UCSD-AML1 (cell line): Measurements from ENCODE around the gene DGKB.
"Not testable (repeated sequence)": the region's sequence is repeated elsewhere in the genome, so short reads cannot be mapped to it uniquely, and the experiment has no call there.

Experiments
- DNase-seq: peaks from one replicate; lab custom pipeline; 2025; ENCODE audit not compliant: unreplicated experiment; lab: John Stamatoyannopoulos, UW

DGKB gene

GRCh38 chr7:14332155-14332554 lies 570.4 kb downstream of the DGKB start:
- no peak for DNase-seq

GRCh38 chr7:14324767-14325166 lies 577.8 kb downstream of the DGKB start:
- no peak for DNase-seq

- DNase-seq = no peak
These were observed 579.8 kb downstream of the DGKB start for GRCh38 chr7:14322724-14323123.

GRCh38 chr7:14321947-14322346 lies 580.6 kb downstream of the DGKB start:
- DNase-seq = no peak

- no peak for DNase-seq
These were observed 593.1 kb downstream of the DGKB start for GRCh38 chr7:14309432-14309831.

- DNase-seq = no peak
These were observed 597.2 kb downstream of the DGKB start for GRCh38 chr7:14305233-14305866.

DNA sequence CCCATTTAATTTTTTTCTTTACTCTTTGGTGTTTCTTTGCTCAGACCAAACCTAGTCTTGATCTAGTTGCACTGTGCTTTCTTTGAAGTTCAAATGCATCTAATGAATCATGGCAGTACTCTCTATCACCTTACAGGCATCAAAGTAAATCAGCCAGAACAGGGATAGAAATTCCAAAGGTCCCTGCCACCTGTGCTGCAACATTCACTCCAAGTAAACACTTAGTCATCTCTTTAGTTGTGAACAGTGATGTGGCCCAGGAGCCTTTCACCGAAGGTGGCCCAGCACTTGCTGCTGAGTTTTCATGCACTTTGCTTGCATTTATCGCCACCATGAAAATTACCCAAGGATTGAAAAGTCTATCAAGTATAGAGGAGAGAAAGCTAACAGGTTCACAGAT lies 599.0 kb downstream of the DGKB start:
- DNase-seq = no peak

- DNase-seq = no peak
These were observed 607.9 kb downstream of the DGKB start for GRCh38 chr7:14294637-14295036.

DNA sequence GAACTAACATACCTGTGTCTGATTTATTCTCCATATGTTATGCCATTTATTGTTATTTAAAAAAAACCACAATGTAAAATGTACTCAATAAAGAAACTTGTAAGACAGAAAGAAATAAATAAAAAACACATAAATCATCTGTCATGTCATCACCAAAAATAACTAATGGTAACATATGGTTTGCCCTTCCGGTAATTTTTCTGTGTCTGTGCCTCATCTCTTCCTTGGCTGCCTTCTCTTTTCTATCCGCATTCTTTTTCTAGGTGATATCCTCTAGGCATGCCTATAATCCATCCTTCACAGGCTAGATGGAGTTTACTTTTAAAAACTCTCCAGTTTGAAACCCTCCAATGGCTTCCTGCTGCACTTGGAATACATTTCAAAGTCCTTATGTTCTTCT lies 609.1 kb downstream of the DGKB start:
- no peak for DNase-seq

- DNase-seq = no peak
These were observed 609.8 kb downstream of the DGKB start for GRCh38 chr7:14292737-14293136.

DNA sequence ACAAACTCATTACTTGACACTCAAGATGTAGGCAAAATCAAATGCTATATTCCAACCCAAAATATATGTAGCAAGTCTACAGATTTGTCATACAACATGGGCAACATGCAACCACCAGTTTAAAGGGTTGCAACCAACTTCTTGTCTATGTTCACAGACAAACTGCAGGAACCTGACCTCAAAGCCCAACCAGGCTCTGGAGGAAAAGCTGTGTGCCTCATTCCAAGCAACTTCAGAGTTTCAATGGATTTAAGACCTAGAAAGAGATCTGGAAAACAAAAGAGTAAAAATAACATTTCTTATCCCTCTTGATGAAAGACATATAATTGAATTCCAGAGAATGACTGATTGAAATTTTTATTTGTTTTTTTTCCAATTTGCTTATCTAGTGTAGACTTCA lies 612.6 kb downstream of the DGKB start:
- no peak for DNase-seq

GRCh38 chr7:14288701-14289100 lies 613.9 kb downstream of the DGKB start:
- DNase-seq = no peak

- no peak for DNase-seq
These were observed 615.2 kb downstream of the DGKB start for GRCh38 chr7:14287398-14287797.

DNA sequence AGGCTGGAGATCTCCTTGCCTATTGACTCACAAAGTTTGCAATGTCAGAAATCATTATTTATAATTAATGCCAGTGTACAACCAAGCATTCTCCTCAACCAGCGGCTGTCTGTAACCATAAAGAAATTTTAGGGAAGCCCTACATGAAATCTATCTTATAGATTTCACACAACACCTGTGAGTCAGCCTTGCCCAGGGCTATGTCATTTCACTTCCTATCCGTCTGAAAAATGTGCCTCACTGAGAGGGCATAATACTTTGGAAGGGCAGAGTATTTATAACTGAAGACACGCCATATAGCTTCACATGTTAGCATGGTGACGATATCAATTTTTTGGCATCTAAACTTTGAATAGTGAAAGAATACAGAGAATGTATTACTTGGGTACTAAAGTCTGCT lies 616.5 kb downstream of the DGKB start:
- DNase-seq = no peak

DNA sequence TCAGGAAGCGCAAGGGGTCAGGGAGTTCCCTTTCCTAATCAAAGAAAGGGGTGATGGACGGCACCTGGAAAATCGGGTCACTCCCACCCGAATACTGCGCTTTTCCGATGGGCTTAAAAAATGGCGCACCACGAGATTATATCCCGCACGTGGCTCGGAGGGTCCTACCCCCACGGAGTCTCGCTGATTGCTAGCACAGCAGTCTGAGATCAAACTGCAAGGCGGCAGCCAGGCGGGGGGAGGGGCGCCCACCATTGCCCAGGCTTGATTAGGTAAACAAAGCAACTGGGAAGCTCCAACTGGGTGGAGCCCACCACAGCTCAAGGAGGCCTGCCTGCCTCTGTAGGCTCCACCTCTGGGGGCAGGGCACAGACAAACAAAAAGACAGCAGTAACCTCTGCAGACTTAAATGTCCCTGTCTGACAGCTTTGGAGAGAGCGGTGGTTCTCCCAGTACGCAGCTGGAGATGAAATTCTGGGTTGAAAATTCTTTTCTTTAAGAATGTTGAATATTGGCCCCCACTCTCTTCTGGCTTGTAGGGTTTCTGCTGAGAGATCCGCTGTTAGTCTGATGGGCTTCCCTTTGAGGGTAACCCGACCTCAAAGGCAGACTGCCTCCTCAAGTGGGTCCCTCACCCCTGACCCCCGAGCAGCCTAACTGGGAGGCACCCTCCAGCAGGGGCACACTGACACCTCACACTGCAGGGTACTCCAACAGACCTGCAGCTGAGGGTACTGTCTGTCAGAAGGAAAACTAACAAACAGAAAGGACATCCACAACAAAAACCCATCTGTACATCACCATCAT lies 623.3 kb downstream of the DGKB start:
- not testable (repeated sequence) for DNase-seq

DNA sequence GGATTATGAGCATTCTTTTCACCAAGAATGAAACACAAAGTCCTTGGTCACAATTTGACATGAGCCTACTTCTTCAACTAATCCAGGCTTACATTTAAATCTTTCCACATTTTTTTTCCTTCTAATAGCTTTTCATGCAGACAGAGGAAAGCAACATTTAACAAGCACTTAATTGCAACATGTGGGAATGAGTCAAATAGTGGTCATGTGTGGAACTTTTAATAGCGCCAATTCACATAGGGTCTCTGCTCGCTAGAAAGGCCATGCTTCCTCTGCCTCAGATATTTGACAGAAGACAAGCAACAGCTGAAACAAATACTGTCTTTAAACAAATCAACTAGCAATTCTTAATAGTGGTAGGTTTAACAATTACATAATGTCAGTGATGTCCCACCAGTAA lies 627.2 kb downstream of the DGKB start:
- DNase-seq = no peak

- DNase-seq = no peak
These were observed 631.1 kb downstream of the DGKB start for GRCh38 chr7:14271441-14271840.

- no peak for DNase-seq
These were observed 632.5 kb downstream of the DGKB start for GRCh38 chr7:14270099-14270498.

DNA sequence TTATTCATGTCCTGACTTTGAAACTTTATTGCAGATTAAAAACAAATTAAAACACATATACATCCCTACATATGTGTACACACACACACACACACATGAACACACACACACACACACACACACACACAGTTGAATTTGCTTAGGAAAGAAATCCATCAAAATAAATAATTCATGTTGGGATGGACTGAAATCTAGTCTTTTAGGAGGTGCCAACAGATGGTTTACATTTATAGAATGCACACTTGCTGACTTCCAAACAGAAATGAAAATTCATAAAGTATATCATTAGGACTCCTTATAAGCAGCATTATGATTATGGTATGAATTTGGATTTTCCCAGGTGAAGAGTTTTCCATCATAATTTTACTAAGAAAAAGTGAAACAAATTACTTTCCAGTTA lies 642.5 kb downstream of the DGKB start:
- no peak for DNase-seq

DNA sequence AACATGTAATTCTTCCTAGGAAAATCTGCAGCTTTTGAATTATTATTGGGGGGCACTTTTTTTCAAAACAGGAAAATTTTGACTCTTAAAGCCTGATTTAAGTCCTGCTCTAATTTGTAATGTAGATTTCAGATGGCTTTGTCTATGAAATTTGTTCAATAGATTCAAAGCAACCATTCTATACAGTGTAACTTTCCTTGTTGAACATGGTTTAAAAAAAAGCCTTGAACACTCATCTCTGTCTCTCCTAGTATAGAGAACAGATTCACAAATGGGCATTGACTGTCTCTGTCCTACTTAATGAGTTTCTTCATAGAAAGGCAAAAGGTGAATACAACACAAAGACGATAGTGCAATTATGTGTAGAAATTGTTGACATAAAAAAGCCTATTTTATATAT lies 643.7 kb downstream of the DGKB start:
- DNase-seq = no peak

- DNase-seq = no peak
These were observed 644.1 kb downstream of the DGKB start for GRCh38 chr7:14258441-14258840.

DNA sequence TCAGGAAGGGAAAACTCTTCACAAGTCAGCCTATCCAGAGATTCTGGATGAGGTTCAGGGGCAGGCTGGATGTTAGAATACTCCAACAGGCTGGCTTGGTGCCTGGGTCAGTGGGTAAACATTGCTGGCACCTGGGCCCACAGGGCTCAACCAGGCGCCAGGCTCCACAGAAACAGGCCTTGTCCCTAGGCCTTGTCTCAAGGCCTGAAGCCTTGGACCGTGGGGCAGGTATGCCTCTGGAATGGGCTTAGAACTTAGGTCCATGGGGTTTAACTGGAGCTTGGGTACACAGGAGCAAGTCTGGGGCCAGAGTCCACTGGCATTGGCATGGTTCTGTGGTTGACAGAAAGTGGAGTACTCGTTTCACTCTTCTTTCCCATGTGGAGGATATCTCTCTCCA lies 650.1 kb downstream of the DGKB start:
- no peak for DNase-seq

DNA sequence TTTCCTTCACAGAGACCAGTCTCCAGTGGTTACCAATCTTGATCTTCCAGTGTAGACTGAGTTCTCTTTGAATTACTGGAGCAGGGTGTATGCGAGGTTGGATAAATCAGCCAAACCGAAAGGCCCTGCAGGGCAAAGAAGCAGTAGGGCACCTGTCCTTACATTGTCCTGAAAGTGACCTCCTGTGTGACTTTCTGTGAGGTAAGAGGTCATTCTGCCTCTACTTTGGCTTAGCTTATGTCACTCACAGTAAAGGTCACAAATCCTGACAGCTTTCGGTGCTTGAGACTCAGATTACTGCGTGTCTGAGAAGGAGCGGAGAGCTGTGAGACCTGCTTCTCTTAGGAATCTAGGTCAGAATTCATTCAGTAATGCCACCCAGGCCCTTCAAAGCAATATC lies 660.4 kb downstream of the DGKB start:
- DNase-seq = no peak
